HepG2 (cell line): Measurements from ENCODE around the gene FTCD. TPM values are rescaled to one million over a fixed set of nuclear protein-coding genes. Genes with fewer than 3 reads are reported as not detected.

ENCODE experiments used
- ATF2 ChIP-seq: sonication (generic); formaldehyde crosslinking; IDR thresholded peaks from 2 replicates; pipeline ENCODE4 v1.4.0; 2020; ENCODE audit warnings: missing genetic modification reagents
- ZNF572 ChIP-seq: sonication (generic); formaldehyde crosslinking; IDR thresholded peaks from 2 replicates; pipeline ENCODE4 v1.5.1; 2020; ENCODE audit warnings: mild to moderate bottlenecking, missing genetic modification reagents
- ZNF691 ChIP-seq: sonication (generic); formaldehyde crosslinking; IDR thresholded peaks from 2 replicates; pipeline ENCODE4 v1.4.0; 2020; ENCODE audit warnings: missing genetic modification reagents, low read depth, mild to moderate bottlenecking, borderline replicate concordance
- polyA plus RNA-seq, 8 experiments: library from polyadenylated mRNA; depleted of rRNA in 3 of 8; stranded (reverse) in 7 of 8; unstranded in 1 of 8; fragments of >200 nt; fragmentation: Illumina TruSeq in 4 of 8; extraction: Trizol in 4 of 8; gene quantifications; 2 replicates each; pipeline versions ENCODE4 v1.2.1 to v1.2.3, GENCODE V29; 2011 to 2016; ENCODE audit warnings: low read depth in 4 of 8, missing spikeins in 1 of 8, mixed read lengths in 1 of 8; ENCODE audit not compliant: insufficient read depth in 1 of 8
- total RNA-seq, 5 experiments: library from RNA; depleted of rRNA; stranded (reverse); fragments of >200 nt; fragmentation: Illumina TruSeq; extraction: Trizol; gene quantifications; 2 replicates each; pipeline ENCODE4 v1.2.3, GENCODE V29; 2016; ENCODE audit warnings: low read depth in 1 of 5
- TF ChIP-seq, protein P1 (sequence below), 2 experiments: fragments of 450-650 bp in 1 of 2; sonication (generic) in 1 of 2; formaldehyde crosslinking in 1 of 2; IDR thresholded peaks; 2 replicates each; pipeline versions ENCODE4 v1.6.1 to v1.8.0; 2016 to 2022; ENCODE audit warnings: antibody characterized with exemption in 1 of 2, mild to moderate bottlenecking in 1 of 2, missing genetic modification reagents in 1 of 2

FTCD gene
- total and polyA plus RNA-seq, 2 of the 13 experiments (the other 11 are each of a cell fraction or from before 2014, with no cell fraction given) = 75.7 to 105 TPM

DNA sequence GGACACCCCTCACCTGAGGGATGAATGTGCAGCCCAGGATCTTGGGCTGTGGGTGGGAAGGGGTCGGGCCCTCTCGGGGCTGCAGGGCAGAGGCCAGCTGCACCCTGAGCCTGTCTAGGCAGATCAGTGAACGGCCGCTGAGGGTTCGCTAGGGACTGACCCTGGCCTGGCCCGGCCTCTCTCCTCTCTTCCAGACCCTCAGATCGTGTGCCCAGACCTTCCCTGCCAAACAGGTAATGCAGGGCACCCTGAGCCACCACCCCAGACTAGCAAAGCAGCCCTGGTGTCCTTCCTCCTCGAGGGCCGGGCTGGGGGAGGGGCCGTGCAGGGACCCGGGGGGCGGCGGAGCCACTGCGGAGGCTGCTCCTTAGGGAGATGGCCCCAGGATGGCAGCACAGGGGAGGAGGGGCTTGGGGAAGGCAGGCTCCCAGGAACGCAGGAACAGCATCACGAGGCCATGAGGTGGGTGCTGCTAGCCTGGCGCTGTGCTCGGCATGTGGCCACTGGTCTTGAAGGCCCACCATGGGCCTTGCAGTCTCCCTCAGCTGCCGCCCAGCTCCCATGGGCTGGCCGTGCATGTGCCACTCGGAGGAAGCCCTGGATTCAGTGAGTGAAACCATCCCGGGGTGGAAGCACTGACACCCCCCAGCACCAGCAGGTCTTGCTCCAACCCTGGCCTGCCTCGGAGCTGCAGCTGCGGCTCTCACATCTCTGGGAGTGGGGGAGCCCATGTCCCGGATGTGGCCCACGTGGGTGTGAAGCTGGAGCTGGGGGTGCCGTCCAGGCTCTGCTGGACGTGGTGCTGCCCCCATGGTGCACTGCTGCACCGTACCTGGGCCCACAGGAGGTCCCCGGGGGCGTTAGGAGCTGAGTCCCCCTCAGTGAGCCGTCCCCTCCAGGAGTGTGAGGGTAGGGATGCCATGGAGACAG is 28.8 kb downstream of the FTCD start (continued):
- TF ChIP-seq, protein P1, sequence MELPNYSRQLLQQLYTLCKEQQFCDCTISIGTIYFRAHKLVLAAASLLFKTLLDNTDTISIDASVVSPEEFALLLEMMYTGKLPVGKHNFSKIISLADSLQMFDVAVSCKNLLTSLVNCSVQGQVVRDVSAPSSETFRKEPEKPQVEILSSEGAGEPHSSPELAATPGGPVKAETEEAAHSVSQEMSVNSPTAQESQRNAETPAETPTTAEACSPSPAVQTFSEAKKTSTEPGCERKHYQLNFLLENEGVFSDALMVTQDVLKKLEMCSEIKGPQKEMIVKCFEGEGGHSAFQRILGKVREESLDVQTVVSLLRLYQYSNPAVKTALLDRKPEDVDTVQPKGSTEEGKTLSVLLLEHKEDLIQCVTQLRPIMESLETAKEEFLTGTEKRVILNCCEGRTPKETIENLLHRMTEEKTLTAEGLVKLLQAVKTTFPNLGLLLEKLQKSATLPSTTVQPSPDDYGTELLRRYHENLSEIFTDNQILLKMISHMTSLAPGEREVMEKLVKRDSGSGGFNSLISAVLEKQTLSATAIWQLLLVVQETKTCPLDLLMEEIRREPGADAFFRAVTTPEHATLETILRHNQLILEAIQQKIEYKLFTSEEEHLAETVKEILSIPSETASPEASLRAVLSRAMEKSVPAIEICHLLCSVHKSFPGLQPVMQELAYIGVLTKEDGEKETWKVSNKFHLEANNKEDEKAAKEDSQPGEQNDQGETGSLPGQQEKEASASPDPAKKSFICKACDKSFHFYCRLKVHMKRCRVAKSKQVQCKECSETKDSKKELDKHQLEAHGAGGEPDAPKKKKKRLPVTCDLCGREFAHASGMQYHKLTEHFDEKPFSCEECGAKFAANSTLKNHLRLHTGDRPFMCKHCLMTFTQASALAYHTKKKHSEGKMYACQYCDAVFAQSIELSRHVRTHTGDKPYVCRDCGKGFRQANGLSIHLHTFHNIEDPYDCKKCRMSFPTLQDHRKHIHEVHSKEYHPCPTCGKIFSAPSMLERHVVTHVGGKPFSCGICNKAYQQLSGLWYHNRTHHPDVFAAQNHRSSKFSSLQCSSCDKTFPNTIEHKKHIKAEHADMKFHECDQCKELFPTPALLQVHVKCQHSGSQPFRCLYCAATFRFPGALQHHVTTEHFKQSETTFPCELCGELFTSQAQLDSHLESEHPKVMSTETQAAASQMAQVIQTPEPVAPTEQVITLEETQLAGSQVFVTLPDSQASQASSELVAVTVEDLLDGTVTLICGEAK (IDR thresholded peaks at IDR 0.05) = no peak
- TF ChIP-seq, protein P1 (CRISPR knock-in tag; IDR thresholded peaks at IDR 0.05) = no peak
- TF ChIP-seq ZNF572 (CRISPR knock-in tag) (no peak), ZNF691 (CRISPR knock-in tag) (no peak), ATF2 (CRISPR knock-in tag) (no peak)
